Endothelial cell of umbilical vein (primary cell): ENCODE results near the gene ALPL.

Experiments
- EZH2 ChIP-seq: IDR thresholded peaks from 2 replicates; pipeline ENCODE4 v1.6.1; 2012; ENCODE audit warnings: borderline replicate concordance, low read depth, mild to moderate bottlenecking, moderate library complexity, low read length, inconsistent platforms; ENCODE audit not compliant: severe bottlenecking
- FOS ChIP-seq: IDR thresholded peaks from 2 replicates; pipeline ENCODE4 v1.6.1; 2011; ENCODE audit warnings: mild to moderate bottlenecking, low read length, moderate library complexity, borderline replicate concordance; ENCODE audit not compliant: insufficient read depth
- GATA2 ChIP-seq: IDR thresholded peaks from 2 replicates; pipeline ENCODE4 v1.7.0; 2011; ENCODE audit warnings: low read depth, mild to moderate bottlenecking, moderate library complexity, mixed read lengths, low read length; ENCODE audit not compliant: insufficient read length, insufficient read depth
- JUN ChIP-seq: IDR thresholded peaks from 2 replicates; pipeline ENCODE4 v1.6.1; 2011; ENCODE audit warnings: borderline replicate concordance, low read depth; ENCODE audit not compliant: insufficient read length, insufficient read depth
- MYC ChIP-seq: IDR thresholded peaks from one replicate; pipeline ENCODE4 v1.6.1; 2011; ENCODE audit warnings: mild to moderate bottlenecking, low read depth, low read length
- POLR2A ChIP-seq: IDR thresholded peaks from 2 replicates; pipeline ENCODE4 v1.6.1; 2012; ENCODE audit warnings: low read depth, mild to moderate bottlenecking, control low read depth, low read length
- POLR2AphosphoS5 ChIP-seq: IDR thresholded peaks from 2 replicates; pipeline ENCODE4 v1.6.1; 2012; ENCODE audit warnings: low read depth, mild to moderate bottlenecking, control low read depth, low read length, moderate library complexity; ENCODE audit not compliant: insufficient read depth
- TF ChIP-seq, protein P1 (sequence below), 2 donors: IDR thresholded peaks; 1 replicate in 1 of 2; 2 replicates in 1 of 2; pipeline ENCODE4 v1.5.1; 2011; ENCODE audit warnings: low read length in 2 of 2, mild to moderate bottlenecking in 2 of 2, moderate library complexity in 2 of 2, control low read depth in 1 of 2, inconsistent platforms in 1 of 2, low read depth in 1 of 2; ENCODE audit not compliant: insufficient read depth in 1 of 2; ENCODE audit errors: extremely low read depth in 1 of 2
- TF ChIP-seq, protein P2 (sequence below): IDR thresholded peaks from 2 replicates; pipeline ENCODE4 v1.6.1; 2011; ENCODE audit not compliant: insufficient read depth, insufficient read length

DNA sequence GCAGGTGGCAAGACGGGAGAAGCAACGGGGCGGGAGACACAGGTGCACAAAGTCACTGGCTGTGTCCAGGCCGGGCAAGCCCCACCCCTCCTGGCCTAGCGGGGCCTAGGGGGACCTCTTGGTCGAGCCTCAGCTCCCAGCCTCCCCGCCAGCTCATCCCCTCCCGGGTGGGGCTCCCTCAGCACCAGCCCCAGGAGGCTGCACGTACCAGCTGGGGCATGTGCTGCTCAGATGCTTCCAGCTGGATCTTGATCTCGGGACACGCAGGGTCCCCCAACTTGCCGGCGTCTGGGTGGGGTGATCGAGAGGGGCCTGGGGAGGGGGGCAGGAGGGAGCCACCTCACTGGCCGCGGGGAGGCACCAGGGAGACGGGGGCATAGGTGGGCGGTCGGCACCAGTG, 88.5 kb downstream of the ALPL start:
- TF ChIP-seq, protein P1, sequence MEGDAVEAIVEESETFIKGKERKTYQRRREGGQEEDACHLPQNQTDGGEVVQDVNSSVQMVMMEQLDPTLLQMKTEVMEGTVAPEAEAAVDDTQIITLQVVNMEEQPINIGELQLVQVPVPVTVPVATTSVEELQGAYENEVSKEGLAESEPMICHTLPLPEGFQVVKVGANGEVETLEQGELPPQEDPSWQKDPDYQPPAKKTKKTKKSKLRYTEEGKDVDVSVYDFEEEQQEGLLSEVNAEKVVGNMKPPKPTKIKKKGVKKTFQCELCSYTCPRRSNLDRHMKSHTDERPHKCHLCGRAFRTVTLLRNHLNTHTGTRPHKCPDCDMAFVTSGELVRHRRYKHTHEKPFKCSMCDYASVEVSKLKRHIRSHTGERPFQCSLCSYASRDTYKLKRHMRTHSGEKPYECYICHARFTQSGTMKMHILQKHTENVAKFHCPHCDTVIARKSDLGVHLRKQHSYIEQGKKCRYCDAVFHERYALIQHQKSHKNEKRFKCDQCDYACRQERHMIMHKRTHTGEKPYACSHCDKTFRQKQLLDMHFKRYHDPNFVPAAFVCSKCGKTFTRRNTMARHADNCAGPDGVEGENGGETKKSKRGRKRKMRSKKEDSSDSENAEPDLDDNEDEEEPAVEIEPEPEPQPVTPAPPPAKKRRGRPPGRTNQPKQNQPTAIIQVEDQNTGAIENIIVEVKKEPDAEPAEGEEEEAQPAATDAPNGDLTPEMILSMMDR (IDR thresholded peaks at IDR 0.05; ENCODE audit: extremely low read depth in 1 of 2, insufficient read depth in 1 of 2, low read depth in 1 of 2, low read length in 2 of 2) = no peak
- TF ChIP-seq POLR2AphosphoS5 (no peak), POLR2A (no peak), MYC (no peak), EZH2 (no peak), JUN (no peak), GATA2 (no peak), FOS (no peak)
- TF ChIP-seq, protein P2, sequence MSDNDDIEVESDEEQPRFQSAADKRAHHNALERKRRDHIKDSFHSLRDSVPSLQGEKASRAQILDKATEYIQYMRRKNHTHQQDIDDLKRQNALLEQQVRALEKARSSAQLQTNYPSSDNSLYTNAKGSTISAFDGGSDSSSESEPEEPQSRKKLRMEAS = no peak
